Progenitor cell of endocrine pancreas (in vitro differentiated cells): Measurements from ENCODE around the gene LRIG1. TPM values are rescaled to one million over a fixed set of nuclear protein-coding genes. Genes with fewer than 3 reads are reported as not detected.

Experiments
- DNase-seq: peaks from one replicate; pipeline ENCODE4 v3.0.0; 2021; ENCODE audit warnings: low spot score; ENCODE audit not compliant: unreplicated experiment
- H3K27ac Mint-ChIP-seq: 2 replicates; pipeline ENCODE4 v1.8.0; 2021; ENCODE audit warnings: mild to moderate bottlenecking, moderate library complexity, mixed read lengths
- H3K27me3 Mint-ChIP-seq: 2 replicates; pipeline ENCODE4 v1.8.0; 2021; ENCODE audit warnings: mixed read lengths
- H3K36me3 Mint-ChIP-seq: 2 replicates; pipeline ENCODE4 v1.8.0; 2022; ENCODE audit warnings: mixed read lengths; ENCODE audit not compliant: insufficient read depth
- H3K4me1 Mint-ChIP-seq: 2 replicates; pipeline ENCODE4 v1.8.0; 2021; ENCODE audit warnings: low read depth, mixed read lengths
- H3K4me3 Mint-ChIP-seq: 2 replicates; pipeline ENCODE4 v1.8.0; 2021; ENCODE audit warnings: low read depth, mild to moderate bottlenecking, moderate library complexity, mixed read lengths
- H3K9me3 Mint-ChIP-seq: 2 replicates; pipeline ENCODE4 v1.8.0; 2021; ENCODE audit warnings: low read depth, mixed read lengths
- total RNA-seq: library from RNA; stranded (reverse); gene quantifications from 2 replicates; pipeline ENCODE4 v1.2.1, GENCODE V29; 2021
- TF ChIP-seq, protein P1 (sequence below): fragments of 200-600 bp; sonication (generic); IDR thresholded peaks from one replicate; pipeline ENCODE4 v1.5.0; 2021; ENCODE audit warnings: antibody characterized with exemption, mild to moderate bottlenecking; ENCODE audit not compliant: unreplicated experiment

The LRIG1 gene
- total RNA-seq, 1 donor from 2014 or later: 31.4 TPM

DNA sequence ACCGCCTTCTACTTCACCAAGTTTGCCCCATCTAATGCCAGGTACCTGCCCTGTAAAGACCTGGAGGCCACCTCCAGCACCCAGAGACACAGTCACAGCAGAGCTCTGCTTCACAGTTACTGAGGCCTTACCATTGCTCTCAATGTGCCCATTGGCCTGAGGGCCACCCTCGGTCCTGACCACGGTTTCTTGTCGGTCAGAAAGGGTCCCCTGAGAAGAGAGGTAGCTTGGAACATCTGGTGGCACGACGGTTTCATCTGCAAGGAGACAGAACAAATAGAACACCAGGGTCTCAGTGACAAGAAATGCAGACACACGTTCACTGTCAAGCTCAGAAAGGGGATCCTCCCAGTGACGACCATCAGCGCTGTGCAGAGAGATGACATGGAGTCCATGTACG lies 118.7 kb downstream of the LRIG1 start:
- DNase-seq: no peak
- Mint-ChIP-seq H3K4me1 (no peaks in the 10 kb centered on the region), H3K27ac (peak overlapping the region; percentile 29), H3K36me3 (peaks cover 55% of the 10 kb centered on the region), H3K9me3 (peaks cover 4% of the 10 kb centered on the region), H3K27me3 (no peaks in the 10 kb centered on the region), H3K4me3 (no peak overlapping the region)
- TF ChIP-seq, protein P1, sequence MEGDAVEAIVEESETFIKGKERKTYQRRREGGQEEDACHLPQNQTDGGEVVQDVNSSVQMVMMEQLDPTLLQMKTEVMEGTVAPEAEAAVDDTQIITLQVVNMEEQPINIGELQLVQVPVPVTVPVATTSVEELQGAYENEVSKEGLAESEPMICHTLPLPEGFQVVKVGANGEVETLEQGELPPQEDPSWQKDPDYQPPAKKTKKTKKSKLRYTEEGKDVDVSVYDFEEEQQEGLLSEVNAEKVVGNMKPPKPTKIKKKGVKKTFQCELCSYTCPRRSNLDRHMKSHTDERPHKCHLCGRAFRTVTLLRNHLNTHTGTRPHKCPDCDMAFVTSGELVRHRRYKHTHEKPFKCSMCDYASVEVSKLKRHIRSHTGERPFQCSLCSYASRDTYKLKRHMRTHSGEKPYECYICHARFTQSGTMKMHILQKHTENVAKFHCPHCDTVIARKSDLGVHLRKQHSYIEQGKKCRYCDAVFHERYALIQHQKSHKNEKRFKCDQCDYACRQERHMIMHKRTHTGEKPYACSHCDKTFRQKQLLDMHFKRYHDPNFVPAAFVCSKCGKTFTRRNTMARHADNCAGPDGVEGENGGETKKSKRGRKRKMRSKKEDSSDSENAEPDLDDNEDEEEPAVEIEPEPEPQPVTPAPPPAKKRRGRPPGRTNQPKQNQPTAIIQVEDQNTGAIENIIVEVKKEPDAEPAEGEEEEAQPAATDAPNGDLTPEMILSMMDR: no peak

DNA sequence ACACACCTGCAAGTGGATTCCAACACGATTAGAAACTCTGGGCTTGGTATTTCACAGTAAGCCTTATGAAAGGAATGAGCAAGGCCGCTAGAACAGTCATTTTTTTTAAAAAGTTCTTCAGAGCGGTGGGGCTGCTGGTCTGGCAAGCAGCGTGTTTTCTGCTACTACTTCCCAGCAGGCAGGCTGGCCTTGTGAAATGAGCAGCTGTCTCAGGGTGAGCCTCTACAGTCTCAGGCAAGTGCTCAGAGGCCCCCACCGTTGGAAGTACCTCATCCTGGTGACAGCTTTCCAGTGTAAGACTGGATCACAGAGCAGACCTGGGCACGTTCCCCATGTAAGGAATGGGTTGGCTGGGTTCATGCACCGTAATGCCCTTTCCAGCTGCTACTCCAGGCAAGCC lies 119.2 kb downstream of the LRIG1 start:
- Mint-ChIP-seq H3K9me3 (peaks cover 4% of the 10 kb centered on the region), H3K27me3 (no peaks in the 10 kb centered on the region), H3K36me3 (peaks cover 55% of the 10 kb centered on the region), H3K27ac (no peak overlapping the region), H3K4me1 (no peaks in the 10 kb centered on the region), H3K4me3 (no peak overlapping the region)
- no peak for DNase-seq
- TF ChIP-seq, protein P1: no peak

DNA sequence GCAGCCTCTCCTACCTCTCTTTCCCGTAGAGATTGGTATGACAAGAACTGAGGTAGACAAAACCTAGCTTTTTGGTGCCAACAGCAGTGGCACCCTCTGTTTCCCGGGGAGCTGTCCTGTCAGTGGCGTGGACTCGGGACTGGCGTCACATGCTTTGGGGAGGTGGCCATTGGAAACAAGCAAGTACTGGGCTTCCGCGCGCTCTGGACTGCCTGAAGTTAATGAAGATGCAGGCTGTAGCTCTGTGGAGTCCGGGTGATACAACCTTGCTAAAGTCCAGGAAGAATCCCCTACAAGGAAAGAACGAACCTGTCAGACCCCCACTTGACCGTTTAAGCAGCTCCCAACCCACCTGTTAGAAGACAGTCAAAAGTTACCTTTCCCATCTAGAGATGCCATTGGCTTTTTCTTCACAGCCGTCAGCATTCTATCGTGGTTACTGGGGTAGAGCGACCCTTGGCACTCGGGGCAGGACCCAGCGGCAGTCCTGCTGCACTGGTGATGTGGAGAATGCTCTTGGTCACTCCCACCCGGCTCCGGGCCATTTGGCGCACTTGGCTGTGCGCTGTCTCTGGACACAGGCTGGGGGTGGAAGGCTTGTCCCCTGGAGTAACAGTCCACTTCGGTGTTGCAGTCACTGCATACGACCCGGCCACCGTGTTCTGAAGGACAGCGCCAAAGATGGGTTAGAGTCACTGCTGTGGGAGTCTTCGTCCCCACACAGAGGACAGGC lies 120.5 kb downstream of the LRIG1 start:
- peaks cover 46% of the 10 kb centered on the region for H3K36me3 Mint-ChIP-seq
- no peaks in the 10 kb centered on the region for H3K27me3 Mint-ChIP-seq
- peaks cover 4% of the 10 kb centered on the region for H3K9me3 Mint-ChIP-seq
- no peak overlapping the region for H3K4me3 Mint-ChIP-seq
- TF ChIP-seq, protein P1: no peak
- no peak overlapping the region for H3K27ac Mint-ChIP-seq
- H3K4me1 Mint-ChIP-seq: no peaks in the 10 kb centered on the region
- DNase-seq: no peak

DNA sequence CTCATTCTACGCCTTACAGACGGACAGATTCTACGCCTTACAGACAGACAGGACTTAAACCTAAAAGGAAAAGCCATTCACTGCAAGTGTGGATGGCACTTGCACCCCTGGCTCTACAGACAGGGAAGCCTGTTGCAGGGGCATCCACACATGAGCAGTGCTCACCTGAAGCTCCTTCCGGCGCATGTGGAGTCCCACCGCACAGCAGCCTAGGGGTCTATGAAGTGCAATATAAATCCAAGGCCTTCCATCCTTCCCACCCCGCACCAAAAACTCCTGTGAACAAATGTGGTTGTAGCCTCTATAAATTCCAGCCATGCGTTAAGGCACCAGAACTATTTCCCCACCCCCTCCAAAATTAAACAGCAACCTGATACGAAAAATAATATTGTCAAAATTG lies 121.3 kb downstream of the LRIG1 start:
- H3K4me3 Mint-ChIP-seq: no peak overlapping the region
- H3K36me3 Mint-ChIP-seq: peaks cover 38% of the 10 kb centered on the region
- H3K4me1 Mint-ChIP-seq: no peaks in the 10 kb centered on the region
- TF ChIP-seq, protein P1: no peak
- no peak for DNase-seq
- peaks cover 2% of the 10 kb centered on the region for H3K9me3 Mint-ChIP-seq
- no peaks in the 10 kb centered on the region for H3K27me3 Mint-ChIP-seq
- H3K27ac Mint-ChIP-seq: no peak overlapping the region

DNA sequence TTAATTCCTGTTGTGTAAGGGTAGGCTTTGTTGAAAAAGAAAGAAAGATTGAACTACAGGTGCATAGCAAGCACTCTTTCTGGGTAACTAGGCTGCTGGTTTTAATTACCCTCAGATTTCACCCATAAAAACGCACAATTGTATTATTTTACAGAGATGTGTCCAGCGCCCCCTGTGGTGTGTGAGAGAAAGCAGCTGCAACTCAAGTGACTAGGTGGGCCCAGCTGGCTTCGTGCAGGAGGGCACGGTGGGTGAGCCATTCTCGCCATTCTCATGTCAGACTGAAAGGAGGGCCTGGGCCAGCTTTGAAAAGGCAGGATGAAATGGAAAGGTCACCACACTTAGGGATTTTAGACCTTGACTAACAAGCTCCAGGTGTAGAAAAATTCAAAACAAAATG lies 122.6 kb downstream of the LRIG1 start:
- peaks cover 25% of the 10 kb centered on the region for H3K36me3 Mint-ChIP-seq
- no peaks in the 10 kb centered on the region for H3K4me1 Mint-ChIP-seq
- no peak for DNase-seq
- H3K27ac Mint-ChIP-seq: no peak overlapping the region
- no peak overlapping the region for H3K4me3 Mint-ChIP-seq
- H3K9me3 Mint-ChIP-seq: no peaks in the 10 kb centered on the region
- TF ChIP-seq, protein P1: peak; percentile 65
- no peaks in the 10 kb centered on the region for H3K27me3 Mint-ChIP-seq
